Upper lobe of left lung (tissue), 6 donors: ENCODE data around the gene LPCAT3. TPM values are rescaled to one million over a fixed set of nuclear protein-coding genes. Genes with fewer than 3 reads are reported as not detected.
"Not testable (repeated sequence)": the region's sequence is repeated elsewhere in the genome, so short reads cannot be mapped to it uniquely, and the experiment has no call there.

Experiments used
- ATAC-seq, 2 donors: fragments of 200-7000 bp; cut with Tn5 transposase; one replicate each; pipeline ENCODE4 v1.9.1; 2022; ENCODE audit warnings: mild to moderate bottlenecking in 2 of 2, moderate library complexity in 2 of 2; ENCODE audit not compliant: low FRiP score in 2 of 2
- DNase-seq, 2 donors: peaks; one replicate each; pipeline ENCODE4 v3.0.0-alpha.2; 2019 to 2020
- H3K27ac ChIP-seq, 4 donors: fragments of 200-600 bp; sonication (generic); one replicate each; pipeline ENCODE4 v1.5.1; 2016 to 2019
- H3K27me3 ChIP-seq, 4 donors: fragments of 200-600 bp; sonication (generic); one replicate each; pipeline ENCODE4 v1.5.1; 2017 to 2019
- H3K36me3 ChIP-seq, 4 donors: fragments of 200-600 bp; sonication (generic); one replicate each; pipeline ENCODE4 v1.5.1; 2016 to 2019
- H3K4me1 ChIP-seq, 4 donors: fragments of 200-600 bp; sonication (generic); one replicate each; pipeline ENCODE4 v1.5.1; 2018 to 2019
- H3K4me3 ChIP-seq, 4 donors: fragments of 200-600 bp; sonication (generic); one replicate each; pipeline ENCODE4 v1.5.1; 2017 to 2019; ENCODE audit warnings: mild to moderate bottlenecking in 2 of 4, moderate library complexity in 1 of 4
- H3K9me3 ChIP-seq, 4 donors: fragments of 200-600 bp; sonication (generic); one replicate each; pipeline ENCODE4 v1.5.1; 2018 to 2019
- CTCF ChIP-seq, 6 experiments: fragments of 450-650 bp in 4 of 6; fragments of 200-600 bp in 2 of 6; sonication (generic) in 2 of 6; IDR thresholded peaks; one replicate each; pipeline ENCODE4 v1.5.1; 2016 to 2019; ENCODE audit warnings: antibody characterized with exemption in 6 of 6
- EP300 ChIP-seq, 4 donors: sonication (generic); formaldehyde crosslinking; IDR thresholded peaks; one replicate each; pipeline ENCODE4 v1.5.1; 2017; ENCODE audit warnings: antibody characterized with exemption in 4 of 4, control low read depth in 2 of 4
- POLR2A ChIP-seq, 4 donors: fragments of 450-650 bp; IDR thresholded peaks; one replicate each; pipeline ENCODE4 v1.5.1; 2016 to 2017; ENCODE audit warnings: antibody characterized with exemption in 4 of 4, mild to moderate bottlenecking in 2 of 4
- POLR2AphosphoS5 ChIP-seq, 2 donors: sonication (generic); formaldehyde crosslinking; IDR thresholded peaks; one replicate each; pipeline ENCODE4 v1.5.1; 2017; ENCODE audit warnings: antibody characterized with exemption in 2 of 2
- WGBS, 2 donors: methylation state at CpG; one replicate each; pipeline ENCODE4 v1.1.5; 2017 to 2018; 5-methylcytosine and 5-hydroxymethylcytosine counted together
- total RNA-seq, 6 donors: library from RNA; depleted of rRNA in 4 of 6; stranded (reverse); fragments of >200 nt in 4 of 6; gene quantifications; one replicate each; pipeline versions ENCODE4 v1.1.0 to v1.2.1, GENCODE V29; 2016 to 2021
- donor health status: DM: no; HTN: no; CAD: no; lungs with moderate emphysema.
- donor health status: DM: no; HTN: yes; CAD: no; lungs with severe emphysema.

LPCAT3 gene
- total RNA-seq, 6 donors from 2014 or later = 56.3 to 110 (median 84.1) TPM

- no peak overlapping the region for H3K4me3 ChIP-seq
- ATAC-seq (no peak), DNase-seq (peak in 1 of 2 donors; percentile 33)
- no peaks in the 10 kb centered on the region for H3K9me3 ChIP-seq
- H3K27me3 ChIP-seq = no peaks in the 10 kb centered on the region
- no peaks in the 10 kb centered on the region for H3K36me3 ChIP-seq
- no peaks in the 10 kb centered on the region for H3K4me1 ChIP-seq
- H3K27ac ChIP-seq = no peak overlapping the region
- TF ChIP-seq CTCF (IDR thresholded peaks at IDR 0.05) (no peak), POLR2AphosphoS5 (IDR thresholded peaks at IDR 0.05) (no peak), POLR2A (IDR thresholded peaks at IDR 0.05) (no peak), EP300 (IDR thresholded peaks at IDR 0.05) (no peak)
- 91 to 94% methylated on average over 22 of the region's 22 CpGs for WGBS, 2 donors
Observed at GRCh38 chr12:7038591-7038990, 20.3 kb upstream of the LPCAT3 start.

DNA sequence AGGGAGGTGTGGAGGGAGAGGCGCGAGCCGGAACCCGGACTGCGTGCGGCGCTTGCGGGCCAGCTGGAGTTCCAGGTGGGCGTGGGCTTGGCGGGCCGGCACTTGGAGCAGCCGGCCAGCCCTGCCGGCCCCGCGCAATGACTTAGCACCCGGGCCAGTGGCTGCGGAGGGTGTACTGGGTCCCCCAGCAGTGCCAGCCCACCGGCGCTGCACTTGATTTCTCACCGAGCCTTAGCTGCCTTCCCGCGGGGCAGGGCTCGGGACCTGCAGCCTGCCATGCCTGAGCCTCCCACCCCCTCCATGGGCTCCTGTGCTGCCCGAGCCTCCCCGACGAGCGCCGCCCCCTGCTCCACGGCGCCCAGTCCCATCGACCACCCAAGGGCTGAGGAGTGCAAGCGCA lies 19.1 kb upstream of the LPCAT3 start:
- ATAC-seq, H3K4me3 ChIP-seq, H3K36me3 ChIP-seq, H3K27me3 ChIP-seq, H3K9me3 ChIP-seq, H3K4me1 ChIP-seq, H3K27ac ChIP-seq: not testable (repeated sequence)
- WGBS, 2 donors = 93 to 94% methylated on average over 18 to 28 of the region's 32 CpGs
- DNase-seq = peak in 1 of 2 donors; percentile 76

GRCh38 chr12:7035463-7035862 lies 17.2 kb upstream of the LPCAT3 start:
- Histone ChIP-seq H3K4me1 (no peaks in the 10 kb centered on the region), H3K4me3 (no peak overlapping the region), H3K9me3 (no peaks in the 10 kb centered on the region), H3K36me3 (no peaks in the 10 kb centered on the region), H3K27ac (no peak overlapping the region), H3K27me3 (no peaks in the 10 kb centered on the region)
- no peak for ATAC-seq
- TF ChIP-seq POLR2AphosphoS5 (IDR thresholded peaks at IDR 0.05) (no peak), CTCF (IDR thresholded peaks at IDR 0.05) (no peak), POLR2A (IDR thresholded peaks at IDR 0.05) (no peak), EP300 (IDR thresholded peaks at IDR 0.05) (no peak)
- DNase-seq = no peak
- WGBS, 2 donors = 62 to 68% methylated on average over 2 of the region's 2 CpGs

GRCh38 chr12:7034464-7034863 lies 16.2 kb upstream of the LPCAT3 start:
- no peak for DNase-seq
- Histone ChIP-seq H3K4me1 (no peaks in the 10 kb centered on the region), H3K4me3 (no peak overlapping the region), H3K27me3 (no peaks in the 10 kb centered on the region), H3K36me3 (no peaks in the 10 kb centered on the region), H3K9me3 (no peaks in the 10 kb centered on the region), H3K27ac (no peak overlapping the region)
- TF ChIP-seq POLR2A (IDR thresholded peaks at IDR 0.05) (no peak), POLR2AphosphoS5 (IDR thresholded peaks at IDR 0.05) (no peak), CTCF (IDR thresholded peaks at IDR 0.05) (no peak), EP300 (IDR thresholded peaks at IDR 0.05) (no peak)
- WGBS, 2 donors = 100% methylated on average over 1 of the region's 1 CpG
- ATAC-seq = no peak

GRCh38 chr12:7032990-7033389 lies 14.7 kb upstream of the LPCAT3 start:
- no peak for ATAC-seq
- TF ChIP-seq CTCF (IDR thresholded peaks at IDR 0.05) = no peak
- TF ChIP-seq POLR2AphosphoS5 (IDR thresholded peaks at IDR 0.05) = no peak
- TF ChIP-seq POLR2A (IDR thresholded peaks at IDR 0.05) = no peak
- Histone ChIP-seq H3K27ac (no peak overlapping the region), H3K36me3 (no peaks in the 10 kb centered on the region), H3K9me3 (no peaks in the 10 kb centered on the region), H3K4me3 (no peak overlapping the region), H3K27me3 (no peaks in the 10 kb centered on the region), H3K4me1 (no peaks in the 10 kb centered on the region)
- WGBS, 2 donors = 77 to 100% methylated on average over 2 of the region's 2 CpGs
- DNase-seq = no peak
